PC-3 (cell line): ENCODE data around the gene CDK11A. TPM values are rescaled to one million over a fixed set of nuclear protein-coding genes. Genes with fewer than 3 reads are reported as not detected.

Experiments used
- ATAC-seq: fragments of 200-7000 bp; cut with Tn5 transposase; 2 replicates; pipeline ENCODE4 v1.9.1; 2020; ENCODE audit warnings: mild to moderate bottlenecking, moderate library complexity
- BruUV-seq: library from RNA; stranded (reverse); fragments of 400-500 nt; replicated peaks from 2 replicates; lab custom pipeline; 2021; lab: Mats Ljungman, UMichigan
- CTCF ChIA-PET: fragments of 300-600 bp; sonication (Branson Sonifier 250); formaldehyde crosslinking; loops from one replicate; lab custom pipeline; 2022; ENCODE audit warnings: antibody characterized with exemption; lab: Charles Lee
- POLR2A ChIA-PET: fragments of 300-600 bp; sonication (Branson Sonifier 250); formaldehyde crosslinking; loops from one replicate; lab custom pipeline; 2022; ENCODE audit warnings: antibody characterized with exemption; ENCODE audit not compliant: unreplicated experiment; lab: Charles Lee
- DNase-seq: peaks from one replicate; pipeline ENCODE4 v3.0.0-alpha.2; 2015
- H2AFZ ChIP-seq: fragments of 300-600 bp; sonication (generic); 2 replicates; pipeline ENCODE4 v1.6.0; 2016; ENCODE audit warnings: antibody characterized with exemption, low read length
- H3F3A ChIP-seq: fragments of 300-600 bp; sonication (generic); one replicate; pipeline ENCODE4 v1.6.0; 2017; ENCODE audit warnings: antibody characterized with exemption, low read length, control low read depth, mild to moderate bottlenecking; ENCODE audit not compliant: unreplicated experiment
- H3K27ac ChIP-seq: fragments of 300-600 bp; sonication (generic); 2 replicates; pipeline ENCODE4 v1.5.1; 2016; ENCODE audit warnings: mild to moderate bottlenecking, low read length
- H3K27me3 ChIP-seq: fragments of 300-600 bp; sonication (generic); 2 replicates; pipeline ENCODE4 v1.6.1; 2016; ENCODE audit warnings: low read length, mixed read lengths
- H3K36me3 ChIP-seq: fragments of 300-600 bp; sonication (generic); 2 replicates; pipeline ENCODE4 v1.6.1; 2016; ENCODE audit warnings: low read depth, mixed run types, low read length, mixed read lengths
- H3K4me1 ChIP-seq: fragments of 300-600 bp; sonication (generic); 2 replicates; pipeline ENCODE4 v1.5.1; 2016; ENCODE audit warnings: low read length; ENCODE audit not compliant: insufficient read depth
- H3K4me2 ChIP-seq: fragments of 300-600 bp; sonication (generic); 2 replicates; pipeline ENCODE4 v1.6.0; 2016; ENCODE audit warnings: low read length
- H3K4me3 ChIP-seq: fragments of 300-600 bp; sonication (generic); 2 replicates; pipeline ENCODE4 v1.5.1; 2016; ENCODE audit warnings: mild to moderate bottlenecking, low read length, mixed read lengths
- H3K79me2 ChIP-seq: fragments of 300-600 bp; sonication (generic); 2 replicates; pipeline ENCODE4 v1.6.1; 2017; ENCODE audit warnings: low read length, mixed read lengths
- H3K9ac ChIP-seq: fragments of 300-600 bp; sonication (generic); 2 replicates; pipeline ENCODE4 v1.6.0; 2016; ENCODE audit warnings: mild to moderate bottlenecking, low read length
- H3K9me2 ChIP-seq: fragments of 300-600 bp; sonication (generic); replicated peaks from 2 replicates; pipeline ENCODE4 v1.6.1; 2016; ENCODE audit warnings: mixed run types, low read length, mixed read lengths
- H3K9me3 ChIP-seq: fragments of 300-600 bp; sonication (generic); 2 replicates; pipeline ENCODE4 v1.6.1; 2016; ENCODE audit warnings: low read length, mixed read lengths
- H4K20me1 ChIP-seq: fragments of 300-600 bp; sonication (generic); 2 replicates; pipeline ENCODE4 v1.6.1; 2016; ENCODE audit warnings: low read length, mixed read lengths
- EZH2 ChIP-seq: fragments of 300-600 bp; sonication (generic); IDR thresholded peaks from one replicate; pipeline ENCODE4 v1.6.1; 2017; ENCODE audit warnings: antibody characterized with exemption, mild to moderate bottlenecking, low read length; ENCODE audit not compliant: unreplicated experiment
- EZH2phosphoT487 ChIP-seq: fragments of 300-600 bp; sonication (generic); IDR thresholded peaks from 2 replicates; pipeline ENCODE4 v1.6.1; 2018; ENCODE audit warnings: mild to moderate bottlenecking, antibody characterized with exemption, low read length, borderline replicate concordance
- intact Hi-C: fragments of 100-400 bp; cut with micrococcal nuclease; formaldehyde crosslinking; loops from 2 replicates; pipeline ENCODE4 v1.9.0; 2023
- total RNA-seq: library from RNA; depleted of rRNA; stranded (reverse); fragments of >200 nt; gene quantifications from 2 replicates; pipeline ENCODE4 v1.2.3, GENCODE V29; 2014
- TF ChIP-seq, protein P1 (sequence below): fragments of 300-600 bp; sonication (generic); conservative IDR thresholded peaks from 2 replicates; pipeline ENCODE4 v1.5.1; 2017; ENCODE audit warnings: antibody characterized with exemption, low read depth, mild to moderate bottlenecking, low read length

The CDK11A gene
- total RNA-seq, 1 experiment from 2014 or later = 11.6 TPM

DNA sequence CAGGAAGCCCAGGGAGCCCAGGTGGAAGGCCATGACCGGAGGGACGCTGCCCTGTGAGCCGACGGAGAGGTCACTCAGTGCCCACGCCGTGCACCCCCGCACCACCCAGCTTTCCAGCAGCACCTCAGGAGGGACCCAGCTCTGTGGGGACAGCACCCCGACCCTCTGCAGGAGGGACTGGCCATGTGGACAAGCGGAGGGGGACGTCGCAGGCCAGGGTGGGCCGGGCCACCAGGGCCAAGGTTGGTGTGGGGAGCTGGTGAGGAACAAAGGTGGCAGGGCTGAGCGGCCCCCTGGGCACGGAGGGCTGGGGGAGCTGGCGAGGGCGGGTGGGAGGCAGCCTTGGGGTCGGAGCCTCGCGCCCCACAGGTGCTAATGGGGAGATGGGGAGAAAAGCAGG, 31.3 kb upstream of the CDK11A start:
- H3K36me3 ChIP-seq = peaks cover 56% of the 10 kb centered on the region
- no peaks in the 10 kb centered on the region for H3K9me3 ChIP-seq
- no peak overlapping the region for H2AFZ ChIP-seq
- DNase-seq (no peak), ATAC-seq (no peak)
- BruUV-seq = no TSS peak
- H3K79me2 ChIP-seq = peaks cover 29% of the 10 kb centered on the region
- ChIA-PET POLR2A (interaction anchor here (0.7 kb wide), 1 partner anchor 884 kb away, joined by 5 read pairs; no protein-coding TSS in a partner anchor), CTCF (no interaction called here)
- H3K27me3 ChIP-seq = no peaks in the 10 kb centered on the region
- H3K4me1 ChIP-seq = peaks cover 24% of the 10 kb centered on the region
- H3K4me2 ChIP-seq = no peak overlapping the region
- no peak overlapping the region for H3K4me3 ChIP-seq
- H3K27ac ChIP-seq = no peak overlapping the region
- peaks cover 5% of the 10 kb centered on the region; the same call in 1 of the 2 replicates for H4K20me1 ChIP-seq
- H3K9ac ChIP-seq = no peak overlapping the region
- no peaks in the 10 kb centered on the region for H3K9me2 ChIP-seq
- intact Hi-C loops = loop anchor here (5.0 kb wide), 1 partner anchor 152 kb away; no protein-coding TSS in a partner anchor
- TF ChIP-seq, protein P1, sequence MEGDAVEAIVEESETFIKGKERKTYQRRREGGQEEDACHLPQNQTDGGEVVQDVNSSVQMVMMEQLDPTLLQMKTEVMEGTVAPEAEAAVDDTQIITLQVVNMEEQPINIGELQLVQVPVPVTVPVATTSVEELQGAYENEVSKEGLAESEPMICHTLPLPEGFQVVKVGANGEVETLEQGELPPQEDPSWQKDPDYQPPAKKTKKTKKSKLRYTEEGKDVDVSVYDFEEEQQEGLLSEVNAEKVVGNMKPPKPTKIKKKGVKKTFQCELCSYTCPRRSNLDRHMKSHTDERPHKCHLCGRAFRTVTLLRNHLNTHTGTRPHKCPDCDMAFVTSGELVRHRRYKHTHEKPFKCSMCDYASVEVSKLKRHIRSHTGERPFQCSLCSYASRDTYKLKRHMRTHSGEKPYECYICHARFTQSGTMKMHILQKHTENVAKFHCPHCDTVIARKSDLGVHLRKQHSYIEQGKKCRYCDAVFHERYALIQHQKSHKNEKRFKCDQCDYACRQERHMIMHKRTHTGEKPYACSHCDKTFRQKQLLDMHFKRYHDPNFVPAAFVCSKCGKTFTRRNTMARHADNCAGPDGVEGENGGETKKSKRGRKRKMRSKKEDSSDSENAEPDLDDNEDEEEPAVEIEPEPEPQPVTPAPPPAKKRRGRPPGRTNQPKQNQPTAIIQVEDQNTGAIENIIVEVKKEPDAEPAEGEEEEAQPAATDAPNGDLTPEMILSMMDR = no peak
- no peak for TF ChIP-seq EZH2phosphoT487
- no peak for TF ChIP-seq EZH2
- no peaks in the 10 kb centered on the region for H3F3A ChIP-seq

DNA sequence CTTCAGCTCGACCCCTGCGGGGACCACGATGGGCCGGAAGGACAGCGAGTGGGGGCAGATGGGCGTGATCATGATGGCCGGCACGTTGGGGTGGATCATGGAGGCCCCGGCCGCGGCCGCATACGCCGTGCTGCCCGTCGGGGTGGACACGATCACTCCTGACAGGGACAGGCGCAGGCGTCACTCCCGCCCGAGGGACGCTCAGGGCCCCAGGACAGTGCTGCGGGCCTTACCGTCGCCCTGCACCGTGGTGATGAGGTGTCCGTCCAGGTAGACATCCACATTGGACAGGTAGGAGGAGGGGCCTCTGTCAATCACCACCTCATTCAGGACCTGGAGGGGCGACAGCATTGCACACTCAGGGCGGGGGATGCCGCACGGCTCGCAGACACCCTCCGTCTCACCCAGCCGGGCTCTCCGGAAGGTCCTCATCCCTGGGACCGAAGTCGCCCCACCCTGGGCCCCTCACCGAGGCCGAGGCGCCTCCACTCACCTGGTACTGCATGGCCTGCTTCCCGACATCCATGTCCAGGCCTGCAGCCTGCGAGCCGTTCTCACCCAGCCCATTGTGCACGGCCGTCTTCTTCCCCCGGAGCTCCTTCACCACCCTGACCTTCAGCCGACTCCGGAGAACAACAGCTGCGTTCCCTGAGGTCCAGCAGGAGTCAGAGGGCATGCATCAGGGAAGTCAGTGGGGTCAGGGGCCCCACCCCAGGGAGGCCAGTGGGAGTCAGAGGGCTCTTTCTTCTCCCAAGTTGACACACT, 30.1 kb upstream of the CDK11A start:
- ChIA-PET POLR2A (no interaction called here), CTCF (no interaction called here)
- BruUV-seq = no TSS peak
- peaks cover 16% of the 10 kb centered on the region for H3K4me1 ChIP-seq
- H4K20me1 ChIP-seq = no peaks in the 10 kb centered on the region; the same call in 1 of the 2 replicates
- no peaks in the 10 kb centered on the region for H3K9me2 ChIP-seq
- no peak overlapping the region for H3K9ac ChIP-seq
- no peaks in the 10 kb centered on the region for H3K27me3 ChIP-seq
- H3K4me3 ChIP-seq = no peak overlapping the region
- no peak overlapping the region for H2AFZ ChIP-seq
- H3K36me3 ChIP-seq = peaks cover 46% of the 10 kb centered on the region
- TF ChIP-seq EZH2phosphoT487 = no peak
- H3K4me2 ChIP-seq = no peak overlapping the region
- intact Hi-C loops = no loop called here
- ATAC-seq = no peak
- H3K27ac ChIP-seq = no peak overlapping the region
- H3F3A ChIP-seq = no peaks in the 10 kb centered on the region
- H3K9me3 ChIP-seq = no peaks in the 10 kb centered on the region
- peaks cover 17% of the 10 kb centered on the region for H3K79me2 ChIP-seq
- no peak for DNase-seq

DNA sequence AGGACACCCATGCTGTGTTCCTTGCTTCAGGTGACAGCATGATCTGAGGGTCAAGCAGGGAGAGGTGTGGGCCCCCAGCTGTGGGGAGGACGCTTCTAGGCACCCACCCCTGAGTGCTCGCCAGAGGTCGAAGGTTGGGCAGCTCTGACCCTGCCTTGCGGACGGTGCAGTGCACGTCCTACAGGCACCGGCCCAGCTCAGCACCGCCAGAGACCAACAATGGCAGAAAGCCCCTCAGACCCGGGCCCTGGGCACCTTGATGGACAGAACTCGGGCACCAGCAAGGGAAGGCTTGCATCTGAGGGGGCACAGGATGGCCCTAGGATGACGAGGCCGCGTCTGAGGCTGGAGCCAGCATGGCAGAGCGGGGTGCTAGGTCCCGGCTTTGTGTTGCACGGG, 29.4 kb upstream of the CDK11A start:
- ChIA-PET CTCF (no interaction called here), POLR2A (no interaction called here)
- H3F3A ChIP-seq = no peaks in the 10 kb centered on the region
- H3K4me2 ChIP-seq = no peak overlapping the region
- H3K4me1 ChIP-seq = peaks cover 9% of the 10 kb centered on the region
- peaks cover 15% of the 10 kb centered on the region for H3K79me2 ChIP-seq
- no peak for TF ChIP-seq EZH2
- TF ChIP-seq, protein P1 = no peak
- no peak for TF ChIP-seq EZH2phosphoT487
- no peak overlapping the region for H2AFZ ChIP-seq
- DNase-seq (no peak), ATAC-seq (no peak)
- H3K36me3 ChIP-seq = peaks cover 46% of the 10 kb centered on the region
- no peaks in the 10 kb centered on the region for H3K27me3 ChIP-seq
- BruUV-seq = no TSS peak
- no peaks in the 10 kb centered on the region for H3K9me3 ChIP-seq
- H3K4me3 ChIP-seq = no peak overlapping the region
- H3K27ac ChIP-seq = no peak overlapping the region
- no peak overlapping the region for H3K9ac ChIP-seq
- H3K9me2 ChIP-seq = no peaks in the 10 kb centered on the region
- no peaks in the 10 kb centered on the region; the same call in 1 of the 2 replicates for H4K20me1 ChIP-seq
- intact Hi-C loops = no loop called here
